MM.1S (cell line): Measurements from ENCODE around the gene ZXDC.

Source experiments
- DNase-seq: peaks from one replicate; pipeline ENCODE4 v3.0.0-alpha.2; 2015
- H2AFZ ChIP-seq: fragments of 300-600 bp; sonication (generic); 2 replicates; pipeline ENCODE4 v1.6.0; 2016; ENCODE audit warnings: antibody characterized with exemption, low read length
- H3F3A ChIP-seq: fragments of 300-600 bp; sonication (generic); 2 replicates; pipeline ENCODE4 v1.6.1; 2016; ENCODE audit warnings: mild to moderate bottlenecking, antibody characterized with exemption, low read length, moderate library complexity, mixed read lengths; ENCODE audit not compliant: insufficient read depth
- H3K27ac ChIP-seq: fragments of 300-600 bp; sonication (generic); 2 replicates; pipeline ENCODE4 v1.5.1; 2016; ENCODE audit warnings: mild to moderate bottlenecking, low read length
- H3K27me3 ChIP-seq: fragments of 300-600 bp; sonication (generic); replicated peaks from 2 replicates; pipeline ENCODE4 v1.6.0; 2016; ENCODE audit warnings: low read length; ENCODE audit not compliant: insufficient read depth
- H3K36me3 ChIP-seq: fragments of 300-600 bp; sonication (generic); replicated peaks from 2 replicates; pipeline ENCODE4 v1.6.1; 2016; ENCODE audit warnings: mild to moderate bottlenecking, low read length, mixed read lengths; ENCODE audit not compliant: insufficient read depth
- H3K4me1 ChIP-seq: fragments of 300-600 bp; sonication (generic); 2 replicates; pipeline ENCODE4 v1.6.1; 2016; ENCODE audit warnings: low read length, mixed read lengths
- H3K4me2 ChIP-seq: fragments of 300-600 bp; sonication (generic); 2 replicates; pipeline ENCODE4 v1.6.0; 2016; ENCODE audit warnings: low read depth, low read length
- H3K4me3 ChIP-seq: fragments of 300-600 bp; sonication (generic); 2 replicates; pipeline ENCODE4 v1.5.1; 2016; ENCODE audit warnings: low read length, mixed read lengths
- H3K79me2 ChIP-seq: fragments of 300-600 bp; sonication (generic); 2 replicates; pipeline ENCODE4 v1.6.1; 2016; ENCODE audit warnings: mixed run types, low read length, mixed read lengths
- H3K9ac ChIP-seq: fragments of 300-600 bp; sonication (generic); 2 replicates; pipeline ENCODE4 v1.6.1; 2016; ENCODE audit warnings: low read length, mixed read lengths
- H3K9me2 ChIP-seq: fragments of 300-600 bp; sonication (generic); replicated peaks from 2 replicates; pipeline ENCODE4 v1.6.1; 2016; ENCODE audit warnings: mild to moderate bottlenecking, low read length, mixed read lengths; ENCODE audit not compliant: insufficient read depth
- H3K9me3 ChIP-seq: fragments of 300-600 bp; sonication (generic); replicated peaks from 2 replicates; pipeline ENCODE4 v1.6.1; 2016; ENCODE audit warnings: mild to moderate bottlenecking, low read length, mixed read lengths; ENCODE audit not compliant: insufficient read depth
- H4K20me1 ChIP-seq: fragments of 300-600 bp; sonication (generic); 2 replicates; pipeline ENCODE4 v1.6.1; 2016; ENCODE audit warnings: mild to moderate bottlenecking, low read length, moderate library complexity, mixed read lengths; ENCODE audit not compliant: insufficient read depth
- EZH2 ChIP-seq: fragments of 300-600 bp; sonication (generic); optimal IDR thresholded peaks from 2 replicates; pipeline ENCODE3; 2017; ENCODE audit warnings: low read depth, mild to moderate bottlenecking, antibody characterized with exemption, low read length, mixed read lengths
- EZH2phosphoT487 ChIP-seq: fragments of 300-600 bp; sonication (generic); IDR thresholded peaks from 2 replicates; pipeline ENCODE4 v1.6.1; 2018; ENCODE audit warnings: antibody characterized with exemption, low read length
- TF ChIP-seq, protein P1 (sequence below): fragments of 300-600 bp; sonication (generic); IDR thresholded peaks from 2 replicates; pipeline ENCODE4 v1.5.1; 2016; ENCODE audit warnings: antibody characterized with exemption, low read length, mixed read lengths

Gene ZXDC

GRCh38 chr3:126413693-126414080 is 62.0 kb downstream of the ZXDC start:
- no peak for DNase-seq
- TF ChIP-seq EZH2phosphoT487 (no peak), EZH2 (no peak)
- TF ChIP-seq, protein P1, sequence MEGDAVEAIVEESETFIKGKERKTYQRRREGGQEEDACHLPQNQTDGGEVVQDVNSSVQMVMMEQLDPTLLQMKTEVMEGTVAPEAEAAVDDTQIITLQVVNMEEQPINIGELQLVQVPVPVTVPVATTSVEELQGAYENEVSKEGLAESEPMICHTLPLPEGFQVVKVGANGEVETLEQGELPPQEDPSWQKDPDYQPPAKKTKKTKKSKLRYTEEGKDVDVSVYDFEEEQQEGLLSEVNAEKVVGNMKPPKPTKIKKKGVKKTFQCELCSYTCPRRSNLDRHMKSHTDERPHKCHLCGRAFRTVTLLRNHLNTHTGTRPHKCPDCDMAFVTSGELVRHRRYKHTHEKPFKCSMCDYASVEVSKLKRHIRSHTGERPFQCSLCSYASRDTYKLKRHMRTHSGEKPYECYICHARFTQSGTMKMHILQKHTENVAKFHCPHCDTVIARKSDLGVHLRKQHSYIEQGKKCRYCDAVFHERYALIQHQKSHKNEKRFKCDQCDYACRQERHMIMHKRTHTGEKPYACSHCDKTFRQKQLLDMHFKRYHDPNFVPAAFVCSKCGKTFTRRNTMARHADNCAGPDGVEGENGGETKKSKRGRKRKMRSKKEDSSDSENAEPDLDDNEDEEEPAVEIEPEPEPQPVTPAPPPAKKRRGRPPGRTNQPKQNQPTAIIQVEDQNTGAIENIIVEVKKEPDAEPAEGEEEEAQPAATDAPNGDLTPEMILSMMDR, result no peak
- 0 out of 2 replicates have a peak, but pooled peaks cover 3% of the 10 kb centered on the region for H3K4me1 ChIP-seq
- no peaks in the 10 kb centered on the region for H4K20me1 ChIP-seq
- no peaks in the 10 kb centered on the region for H3K9me3 ChIP-seq
- no peaks in the 10 kb centered on the region for H3F3A ChIP-seq
- H3K36me3 ChIP-seq, result no peaks in the 10 kb centered on the region
- H3K79me2 ChIP-seq, result no peaks in the 10 kb centered on the region
- H3K4me3 ChIP-seq, result no peak overlapping the region
- H3K4me2 ChIP-seq, result no peak overlapping the region
- no peaks in the 10 kb centered on the region for H3K27me3 ChIP-seq
- no peaks in the 10 kb centered on the region for H3K9me2 ChIP-seq
- H3K9ac ChIP-seq, result no peak overlapping the region
- H3K27ac ChIP-seq, result no peak overlapping the region
- no peak overlapping the region for H2AFZ ChIP-seq

DNA sequence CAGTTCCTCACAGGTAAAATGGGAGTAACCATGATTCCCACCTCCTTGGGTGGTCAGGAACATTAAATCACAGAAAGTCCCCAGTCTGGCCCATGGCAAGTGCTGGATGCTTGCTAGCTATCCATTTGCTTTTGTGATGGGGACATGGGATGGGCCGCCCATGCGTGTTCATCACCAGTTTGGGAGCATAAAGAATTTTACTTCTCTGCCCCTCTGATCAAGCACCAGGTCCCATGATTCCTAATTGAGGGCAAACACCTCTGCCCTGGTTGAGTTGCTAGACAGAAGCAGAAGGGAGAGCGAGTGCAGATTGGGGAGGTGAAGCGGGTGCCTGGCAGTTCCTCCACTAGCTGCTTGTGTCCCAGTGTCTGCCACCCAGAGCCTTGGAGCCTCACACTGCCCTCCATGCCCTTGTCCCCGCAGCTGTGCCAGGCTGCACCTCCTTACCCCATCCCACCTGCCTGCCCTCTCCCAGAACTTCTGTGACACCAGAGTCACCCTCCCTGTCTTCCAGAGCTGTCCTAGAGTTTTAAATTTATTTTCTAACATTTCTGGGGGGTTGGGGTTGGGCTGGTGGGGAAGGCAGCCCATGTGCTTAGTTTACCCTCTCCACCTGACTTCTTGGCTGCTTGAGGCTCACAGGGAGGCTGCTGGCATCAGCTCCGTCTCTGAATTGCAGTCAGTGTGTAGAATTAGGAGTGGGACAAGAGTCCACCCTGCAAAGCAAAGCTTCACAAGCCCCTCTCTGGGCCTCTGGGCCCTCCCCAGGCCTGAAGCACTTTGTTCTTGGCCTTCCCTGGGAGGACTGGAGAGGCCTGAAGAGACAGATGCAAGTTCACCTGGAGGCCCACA is 62.6 kb downstream of the ZXDC start:
- Histone ChIP-seq H3K4me1 (0 out of 2 replicates have a peak, but pooled peaks cover 3% of the 10 kb centered on the region), H3K36me3 (no peaks in the 10 kb centered on the region), H3K9ac (no peak overlapping the region), H3K79me2 (no peaks in the 10 kb centered on the region), H3K9me2 (no peaks in the 10 kb centered on the region), H3K4me2 (no peak overlapping the region), H3K27ac (no peak overlapping the region), H3F3A (no peaks in the 10 kb centered on the region), H2AFZ (no peak overlapping the region), H4K20me1 (no peaks in the 10 kb centered on the region), H3K27me3 (no peaks in the 10 kb centered on the region), H3K4me3 (no peak overlapping the region), H3K9me3 (no peaks in the 10 kb centered on the region)
- no peak for DNase-seq
- TF ChIP-seq EZH2, result no peak
- TF ChIP-seq, protein P1, result no peak
- no peak for TF ChIP-seq EZH2phosphoT487

DNA sequence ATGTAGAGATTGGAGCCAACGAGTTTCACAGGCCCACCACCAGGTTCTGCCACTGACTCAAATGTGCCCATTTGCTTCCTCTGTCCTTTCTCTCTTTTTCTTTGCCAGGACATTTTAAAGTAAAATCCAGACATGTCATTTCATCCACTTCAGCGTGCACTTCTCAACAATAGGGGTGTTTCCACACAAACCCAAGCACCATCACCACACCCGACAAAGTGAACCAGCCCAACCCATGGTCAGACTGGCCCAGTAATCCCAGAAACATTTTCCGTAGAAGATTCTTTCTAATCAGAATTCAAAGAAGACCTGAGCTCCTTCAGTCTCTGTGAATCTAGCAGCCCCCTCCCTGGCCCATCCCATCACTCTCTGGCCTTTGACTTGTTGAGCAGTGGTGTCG is 67.6 kb downstream of the ZXDC start:
- H3K27me3 ChIP-seq, result no peaks in the 10 kb centered on the region
- H4K20me1 ChIP-seq, result no peaks in the 10 kb centered on the region
- no peak overlapping the region for H3K9ac ChIP-seq
- H3F3A ChIP-seq, result no peaks in the 10 kb centered on the region
- no peak overlapping the region for H2AFZ ChIP-seq
- H3K79me2 ChIP-seq, result no peaks in the 10 kb centered on the region
- no peaks in the 10 kb centered on the region for H3K4me1 ChIP-seq
- no peak overlapping the region for H3K4me3 ChIP-seq
- no peak for DNase-seq
- H3K9me2 ChIP-seq, result no peaks in the 10 kb centered on the region
- TF ChIP-seq, protein P1, result no peak
- TF ChIP-seq EZH2, result no peak
- TF ChIP-seq EZH2phosphoT487, result no peak
- no peaks in the 10 kb centered on the region for H3K36me3 ChIP-seq
- H3K27ac ChIP-seq, result no peak overlapping the region
- H3K9me3 ChIP-seq, result no peaks in the 10 kb centered on the region
- H3K4me2 ChIP-seq, result no peak overlapping the region
